K562 (cell line): Measurements from ENCODE around the gene ATXN1L. TPM values are rescaled to one million over a fixed set of nuclear protein-coding genes. Genes with fewer than 3 reads are reported as not detected.

Experiments
- ARHGAP35 ChIP-seq: fragments of 450-650 bp; IDR thresholded peaks from 2 replicates; pipeline ENCODE4 v1.6.1; 2018; ENCODE audit not compliant: partially characterized antibody
- BRF1 ChIP-seq: IDR thresholded peaks from 3 replicates; pipeline ENCODE4 v1.6.1; 2011; ENCODE audit warnings: borderline replicate concordance, mild to moderate bottlenecking; ENCODE audit not compliant: insufficient read length; ENCODE audit errors: extremely low read depth
- CBX5 ChIP-seq: IDR thresholded peaks from 2 replicates; pipeline ENCODE4 v1.6.1; 2014; ENCODE audit warnings: low read depth, borderline replicate concordance
- CEBPG ChIP-seq, 3 experiments: fragments of 200-800 bp in 1 of 3; sonication (Bioruptor generic) in 1 of 3; sonication (generic) in 1 of 3; formaldehyde crosslinking in 1 of 3; IDR thresholded peaks in 2 of 3; conservative IDR thresholded peaks in 1 of 3; 2 replicates each; pipeline versions ENCODE4 v1.6.1 to v1.8.0; 2016 to 2022; ENCODE audit warnings: missing compliant biosample characterization in 2 of 3, missing genetic modification characterization in 2 of 3, mild to moderate bottlenecking in 1 of 3, missing genetic modification reagents in 1 of 3
- CXXC5 ChIP-seq: fragments of 250-450 bp; sonication (Bioruptor Pico); IDR thresholded peaks from 2 replicates; pipeline ENCODE4 v1.8.0; 2022; ENCODE audit warnings: inconsistent platforms, mild to moderate bottlenecking, moderate library complexity
- DPF2 ChIP-seq: fragments of 450-650 bp; IDR thresholded peaks from 2 replicates; pipeline ENCODE4 v1.6.1; 2016
- FOS ChIP-seq: IDR thresholded peaks from 3 replicates; pipeline ENCODE4 v1.6.1; 2011; ENCODE audit not compliant: insufficient read length; ENCODE audit errors: extremely low read depth
- JUND ChIP-seq, 2 experiments: IDR thresholded peaks; 2 replicates in 1 of 2; 3 replicates in 1 of 2; pipeline ENCODE4 v1.6.1; 2011; ENCODE audit warnings: borderline replicate concordance in 2 of 2, low read depth in 2 of 2, low read length in 2 of 2, improper control_type of control experiment in 1 of 2, missing biosample characterization in 1 of 2, missing genetic modification characterization in 1 of 2, missing genetic modification reagents in 1 of 2
- KAT2B ChIP-seq: IDR thresholded peaks from one replicate; pipeline ENCODE4 v1.6.1; 2012; ENCODE audit warnings: low read depth, mild to moderate bottlenecking, control low read depth, inconsistent platforms, low read length, moderate library complexity
- MAFF ChIP-seq: IDR thresholded peaks from 2 replicates; pipeline ENCODE4 v1.6.1; 2012; ENCODE audit warnings: low read length, improper control_type of control experiment
- POLR3A ChIP-seq: IDR thresholded peaks from 2 replicates; pipeline ENCODE4 v1.6.1; 2011; ENCODE audit warnings: borderline replicate concordance, mild to moderate bottlenecking, moderate library complexity; ENCODE audit not compliant: insufficient read length, insufficient read depth; ENCODE audit errors: extremely low read depth
- PRMT5 ChIP-seq: sonication (generic); formaldehyde crosslinking; IDR thresholded peaks from 2 replicates; pipeline ENCODE4 v1.5.0; 2020; ENCODE audit warnings: missing genetic modification reagents
- SIN3A ChIP-seq, 2 experiments: fragments of 150-350 bp in 1 of 2; IDR thresholded peaks; 2 replicates each; pipeline ENCODE4 v1.6.1; 2011 to 2016; ENCODE audit warnings: borderline replicate concordance in 2 of 2, low read depth in 2 of 2, low read length in 2 of 2, mild to moderate bottlenecking in 2 of 2, moderate library complexity in 2 of 2; ENCODE audit not compliant: control insufficient read depth in 1 of 2
- SMARCC2 ChIP-seq: fragments of 450-650 bp; IDR thresholded peaks from 2 replicates; pipeline ENCODE4 v1.6.1; 2017; ENCODE audit warnings: antibody characterized with exemption, moderate library complexity, mild to moderate bottlenecking, low read depth
- ZBTB8A ChIP-seq: fragments of 450-650 bp; IDR thresholded peaks from 2 replicates; pipeline ENCODE4 v1.6.1; 2018; ENCODE audit warnings: mild to moderate bottlenecking, moderate library complexity; ENCODE audit not compliant: partially characterized antibody
- ZC3H11A ChIP-seq: IDR thresholded peaks from 2 replicates; pipeline ENCODE4 v1.6.1; 2012; ENCODE audit warnings: low read depth, low read length, improper control_type of control experiment
- ZEB2 ChIP-seq: fragments of 450-650 bp; IDR thresholded peaks from 2 replicates; pipeline ENCODE4 v1.6.1; 2016
- ZNF197 ChIP-seq: fragments of 200-800 bp; sonication (Bioruptor generic); IDR thresholded peaks from 2 replicates; pipeline ENCODE4 v1.6.1; 2016; ENCODE audit warnings: low read depth, missing genetic modification characterization, missing compliant biosample characterization
- ZNF668 ChIP-seq: fragments of 250-450 bp; sonication (Bioruptor Pico); IDR thresholded peaks from 2 replicates; pipeline ENCODE4 v1.8.0; 2022; ENCODE audit warnings: mild to moderate bottlenecking, inconsistent platforms
- polyA plus RNA-seq, 8 experiments: library from polyadenylated mRNA; depleted of rRNA in 4 of 8; stranded (reverse) in 5 of 8; unstranded in 3 of 8; fragments of >200 nt; fragmentation: Nextera tagmentation in 2 of 8; fragmentation: Illumina TruSeq in 1 of 8; extraction: Ambion mirVana in 2 of 8; extraction: Trizol in 1 of 8; gene quantifications; 2 replicates each; pipeline versions ENCODE4 v1.2.1 to v1.2.3, GENCODE V29; 2011 to 2014; ENCODE audit warnings: inconsistent platforms in 1 of 8, missing spikeins in 1 of 8
- total RNA-seq, 7 experiments: library from RNA; depleted of rRNA in 6 of 7; stranded (reverse); fragments of >200 nt in 6 of 7; fragmentation: Illumina TruSeq in 2 of 7; extraction: Trizol in 2 of 7; gene quantifications; 2 replicates each; pipeline versions ENCODE4 v1.2.1 to v1.2.3, GENCODE V29; 2011 to 2021; ENCODE audit warnings: low replicate concordance in 1 of 7
- TF ChIP-seq, protein P1 (sequence below): sonication (generic); formaldehyde crosslinking; IDR thresholded peaks from 2 replicates; pipeline ENCODE4 v1.4.0; 2020; ENCODE audit warnings: mild to moderate bottlenecking, missing genetic modification reagents
- TF ChIP-seq, protein P2 (sequence below): fragments of 250-450 bp; sonication (Bioruptor Pico); IDR thresholded peaks from 2 replicates; pipeline ENCODE4 v1.4.0; 2020; ENCODE audit warnings: mild to moderate bottlenecking, moderate library complexity, borderline replicate concordance
- TF ChIP-seq, protein P3 (sequence below): fragments of 250-450 bp; sonication (Bioruptor Pico); IDR thresholded peaks from 2 replicates; pipeline ENCODE4 v1.4.0; 2020

Gene ATXN1L
- total and polyA plus RNA-seq, 9 of the 15 experiments (the other 6 are each of a cell fraction or from before 2014, with no cell fraction given) = 1.4 to 11.3 (median 9.3) TPM

GRCh38 chr16:71894229-71894920 is 48.6 kb downstream of the ATXN1L start (continued):
- no peak for TF ChIP-seq JUND (IDR thresholded peaks at IDR 0.05; ENCODE audit: borderline replicate concordance, low read depth, low read length)
- no peak for TF ChIP-seq JUND (tag; IDR thresholded peaks at IDR 0.05; ENCODE audit: borderline replicate concordance, low read depth, low read length)
- TF ChIP-seq FOS = no peak
- no peak for TF ChIP-seq MAFF
- TF ChIP-seq ARHGAP35 = no peak
- peak; percentile 52 for TF ChIP-seq CXXC5 (CRISPR knock-in tag)
- no peak for TF ChIP-seq ZNF668 (CRISPR knock-in tag)
- no peak for TF ChIP-seq CEBPG (CRISPR knock-in tag; IDR thresholded peaks at IDR 0.05)
- TF ChIP-seq CEBPG (tag; conservative IDR thresholded peaks at IDR 0.05 in 1 of 2, IDR thresholded peaks at IDR 0.05 in 1 of 2) = peak in 1 of 2 experiments; percentile 37; a peak in 1 of 4 replicates
- no peak for TF ChIP-seq ZBTB8A
- TF ChIP-seq, protein P1, sequence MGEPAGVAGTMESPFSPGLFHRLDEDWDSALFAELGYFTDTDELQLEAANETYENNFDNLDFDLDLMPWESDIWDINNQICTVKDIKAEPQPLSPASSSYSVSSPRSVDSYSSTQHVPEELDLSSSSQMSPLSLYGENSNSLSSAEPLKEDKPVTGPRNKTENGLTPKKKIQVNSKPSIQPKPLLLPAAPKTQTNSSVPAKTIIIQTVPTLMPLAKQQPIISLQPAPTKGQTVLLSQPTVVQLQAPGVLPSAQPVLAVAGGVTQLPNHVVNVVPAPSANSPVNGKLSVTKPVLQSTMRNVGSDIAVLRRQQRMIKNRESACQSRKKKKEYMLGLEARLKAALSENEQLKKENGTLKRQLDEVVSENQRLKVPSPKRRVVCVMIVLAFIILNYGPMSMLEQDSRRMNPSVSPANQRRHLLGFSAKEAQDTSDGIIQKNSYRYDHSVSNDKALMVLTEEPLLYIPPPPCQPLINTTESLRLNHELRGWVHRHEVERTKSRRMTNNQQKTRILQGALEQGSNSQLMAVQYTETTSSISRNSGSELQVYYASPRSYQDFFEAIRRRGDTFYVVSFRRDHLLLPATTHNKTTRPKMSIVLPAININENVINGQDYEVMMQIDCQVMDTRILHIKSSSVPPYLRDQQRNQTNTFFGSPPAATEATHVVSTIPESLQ = no peak
- 0 out of 2 replicates have a peak, but pooled peaks have one; percentile 23 for TF ChIP-seq ZEB2
- TF ChIP-seq ZNF197 (CRISPR knock-in tag) = no peak
- no peak for TF ChIP-seq ZC3H11A
- TF ChIP-seq POLR3A = no peak
- 0 out of 2 replicates have a peak, but pooled peaks have one; percentile 37 for TF ChIP-seq DPF2
- TF ChIP-seq SIN3A (IDR thresholded peaks at IDR 0.05; ENCODE audit: borderline replicate concordance in 2 of 2, control insufficient read depth in 1 of 2, low read depth in 2 of 2, low read length in 2 of 2) = no peak; a peak in 1 of 4 replicates
- no peak for TF ChIP-seq SMARCC2
- TF ChIP-seq, protein P2, sequence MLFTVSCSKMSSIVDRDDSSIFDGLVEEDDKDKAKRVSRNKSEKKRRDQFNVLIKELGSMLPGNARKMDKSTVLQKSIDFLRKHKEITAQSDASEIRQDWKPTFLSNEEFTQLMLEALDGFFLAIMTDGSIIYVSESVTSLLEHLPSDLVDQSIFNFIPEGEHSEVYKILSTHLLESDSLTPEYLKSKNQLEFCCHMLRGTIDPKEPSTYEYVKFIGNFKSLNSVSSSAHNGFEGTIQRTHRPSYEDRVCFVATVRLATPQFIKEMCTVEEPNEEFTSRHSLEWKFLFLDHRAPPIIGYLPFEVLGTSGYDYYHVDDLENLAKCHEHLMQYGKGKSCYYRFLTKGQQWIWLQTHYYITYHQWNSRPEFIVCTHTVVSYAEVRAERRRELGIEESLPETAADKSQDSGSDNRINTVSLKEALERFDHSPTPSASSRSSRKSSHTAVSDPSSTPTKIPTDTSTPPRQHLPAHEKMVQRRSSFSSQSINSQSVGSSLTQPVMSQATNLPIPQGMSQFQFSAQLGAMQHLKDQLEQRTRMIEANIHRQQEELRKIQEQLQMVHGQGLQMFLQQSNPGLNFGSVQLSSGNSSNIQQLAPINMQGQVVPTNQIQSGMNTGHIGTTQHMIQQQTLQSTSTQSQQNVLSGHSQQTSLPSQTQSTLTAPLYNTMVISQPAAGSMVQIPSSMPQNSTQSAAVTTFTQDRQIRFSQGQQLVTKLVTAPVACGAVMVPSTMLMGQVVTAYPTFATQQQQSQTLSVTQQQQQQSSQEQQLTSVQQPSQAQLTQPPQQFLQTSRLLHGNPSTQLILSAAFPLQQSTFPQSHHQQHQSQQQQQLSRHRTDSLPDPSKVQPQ (CRISPR knock-in tag) = no peak
- TF ChIP-seq, protein P3, sequence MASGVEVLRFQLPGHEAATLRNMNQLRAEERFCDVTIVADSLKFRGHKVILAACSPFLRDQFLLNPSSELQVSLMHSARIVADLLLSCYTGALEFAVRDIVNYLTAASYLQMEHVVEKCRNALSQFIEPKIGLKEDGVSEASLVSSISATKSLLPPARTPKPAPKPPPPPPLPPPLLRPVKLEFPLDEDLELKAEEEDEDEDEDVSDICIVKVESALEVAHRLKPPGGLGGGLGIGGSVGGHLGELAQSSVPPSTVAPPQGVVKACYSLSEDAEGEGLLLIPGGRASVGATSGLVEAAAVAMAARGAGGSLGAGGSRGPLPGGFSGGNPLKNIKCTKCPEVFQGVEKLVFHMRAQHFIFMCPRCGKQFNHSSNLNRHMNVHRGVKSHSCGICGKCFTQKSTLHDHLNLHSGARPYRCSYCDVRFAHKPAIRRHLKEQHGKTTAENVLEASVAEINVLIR (CRISPR knock-in tag) = no peak
- no peak for TF ChIP-seq CBX5
- TF ChIP-seq PRMT5 (CRISPR knock-in tag) = no peak
- no peak for TF ChIP-seq KAT2B
- no peak for TF ChIP-seq BRF1
